Embryonic facial prominence (tissue), 1 donor: Measurements from ENCODE around the gene MYD88.
"Not testable (repeated sequence)": the region's sequence is repeated elsewhere in the genome, so short reads cannot be mapped to it uniquely, and the experiment has no call there.

Experiments
- DNase-seq: peaks from one replicate; pipeline ENCODE4 v3.0.0-alpha.2; 2016; ENCODE audit errors: extremely low spot score

MYD88 gene

GRCh38 chr3:38126121-38126892 is 12.2 kb upstream of the MYD88 start:
- no peak for DNase-seq

- no peak for DNase-seq
Measured at GRCh38 chr3:38127611-38128302, 10.7 kb upstream of the MYD88 start.

GRCh38 chr3:38128303-38128655 is 10.2 kb upstream of the MYD88 start:
- no peak for DNase-seq

- DNase-seq, result no peak
Measured at GRCh38 chr3:38129058-38129457, 9.4 kb upstream of the MYD88 start.

- DNase-seq, result no peak
Measured at GRCh38 chr3:38130631-38131065, 7.8 kb upstream of the MYD88 start.

- DNase-seq, result no peak
Measured at GRCh38 chr3:38131621-38132369, 6.7 kb upstream of the MYD88 start.

GRCh38 chr3:38133209-38133556 is 5.3 kb upstream of the MYD88 start:
- no peak for DNase-seq

GRCh38 chr3:38133557-38134405 is 4.7 kb upstream of the MYD88 start:
- no peak for DNase-seq

- not testable (repeated sequence) for DNase-seq
Measured at GRCh38 chr3:38134517-38135143, 3.8 kb upstream of the MYD88 start.

- not testable (repeated sequence) for DNase-seq
Measured at GRCh38 chr3:38135621-38136277, 2.7 kb upstream of the MYD88 start.

- no peak for DNase-seq
Measured at GRCh38 chr3:38136393-38136776, 2.1 kb upstream of the MYD88 start.

GRCh38 chr3:38136777-38137614 is 1.5 kb upstream of the MYD88 start, which contains the start of gene ACAA1:
ACAA1 (minus strand) TSS chr3:38137127; CDS start chr3:38137035, 92 bp downstream.
- DNase-seq, result peak; percentile 96

- DNase-seq, result peak; percentile 42
Measured at GRCh38 chr3:38137615-38138348, 679 bp upstream of the MYD88 start.

GRCh38 chr3:38139191-38139590 is 730 bp downstream of the MYD88 start:
- no peak for DNase-seq

- no peak for DNase-seq
Measured at GRCh38 chr3:38139652-38140051, 1.2 kb downstream of the MYD88 start.

GRCh38 chr3:38140326-38141172 is 2.1 kb downstream of the MYD88 start:
- no peak for DNase-seq

GRCh38 chr3:38141173-38141951 is 2.9 kb downstream of the MYD88 start:
- no peak for DNase-seq
